DMS79 treated with DMSO at 0.1 percent for 48 hours (cell line): ENCODE results near the gene PM20D1.
"Not testable (repeated sequence)": the region's sequence is repeated elsewhere in the genome, so short reads cannot be mapped to it uniquely, and the experiment has no call there.

Experiments
- DNase-seq: peaks from one replicate; lab custom pipeline; 2025; lab: John Stamatoyannopoulos, UW

Gene PM20D1, protein sequence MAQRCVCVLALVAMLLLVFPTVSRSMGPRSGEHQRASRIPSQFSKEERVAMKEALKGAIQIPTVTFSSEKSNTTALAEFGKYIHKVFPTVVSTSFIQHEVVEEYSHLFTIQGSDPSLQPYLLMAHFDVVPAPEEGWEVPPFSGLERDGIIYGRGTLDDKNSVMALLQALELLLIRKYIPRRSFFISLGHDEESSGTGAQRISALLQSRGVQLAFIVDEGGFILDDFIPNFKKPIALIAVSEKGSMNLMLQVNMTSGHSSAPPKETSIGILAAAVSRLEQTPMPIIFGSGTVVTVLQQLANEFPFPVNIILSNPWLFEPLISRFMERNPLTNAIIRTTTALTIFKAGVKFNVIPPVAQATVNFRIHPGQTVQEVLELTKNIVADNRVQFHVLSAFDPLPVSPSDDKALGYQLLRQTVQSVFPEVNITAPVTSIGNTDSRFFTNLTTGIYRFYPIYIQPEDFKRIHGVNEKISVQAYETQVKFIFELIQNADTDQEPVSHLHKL

DNA sequence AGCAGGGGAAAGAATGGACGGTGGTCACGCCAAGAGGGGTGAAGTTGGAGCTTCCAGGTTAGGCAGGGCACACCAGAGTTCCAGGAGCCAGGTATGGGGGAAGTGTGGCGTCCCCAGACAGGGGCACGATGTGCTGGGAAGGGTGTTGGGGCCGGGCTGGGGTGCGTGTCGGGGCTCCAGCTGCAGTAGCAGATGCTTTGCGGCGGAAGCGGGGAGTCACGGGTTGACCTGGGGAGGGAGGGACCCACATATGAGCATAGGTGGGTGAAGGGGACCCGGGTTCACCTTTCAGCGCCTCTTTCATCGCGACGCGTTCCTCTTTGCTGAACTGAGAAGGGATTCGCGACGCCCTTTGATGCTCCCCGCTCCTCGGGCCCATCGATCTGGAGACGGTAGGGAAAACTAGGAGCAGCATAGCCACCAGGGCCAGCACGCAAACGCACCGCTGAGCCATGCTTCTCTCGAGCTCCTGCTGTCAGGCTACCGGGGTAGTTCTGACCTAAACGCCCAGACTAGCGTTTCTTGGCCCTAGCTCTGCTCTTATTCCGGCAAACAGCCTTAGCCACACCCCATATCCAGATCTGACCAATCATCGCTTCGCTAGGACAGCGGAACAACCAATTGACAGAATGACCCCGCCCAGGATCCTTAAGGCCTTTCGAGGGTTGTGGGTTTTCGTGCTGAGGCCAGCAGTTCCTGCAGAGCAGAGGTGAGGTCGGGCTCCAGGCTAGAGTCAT, at the start of gene PM20D1:
TSS of gene PM20D1 (minus strand) at position 514 of the 737 bp plus-strand sequence. CDS start at position 454, 60 bp downstream.
- no peak for DNase-seq

- DNase-seq = no peak
Observed at GRCh38 chr1:205896351-205896750, 46.4 kb upstream of the PM20D1 start.

DNA sequence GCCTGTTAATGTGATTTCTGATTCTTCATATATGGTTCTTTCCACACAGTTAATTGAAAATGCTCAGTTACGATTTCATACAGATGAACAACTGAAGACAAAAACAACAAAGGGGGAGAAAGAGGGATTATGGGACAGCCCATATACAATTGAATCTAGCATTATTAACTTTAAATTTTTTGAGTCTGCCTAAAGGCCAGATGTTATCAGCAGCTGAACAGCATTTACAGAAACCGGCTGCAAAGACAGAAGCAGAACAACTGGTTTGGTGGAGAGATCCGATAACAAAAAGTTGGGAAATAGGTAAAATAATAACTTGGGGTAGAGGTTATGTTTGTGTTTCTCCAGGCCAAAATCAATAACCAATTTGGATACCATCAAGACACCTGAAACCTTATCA, 44.2 kb upstream of the PM20D1 start:
- not testable (repeated sequence) for DNase-seq

GRCh38 chr1:205892175-205892574, 42.2 kb upstream of the PM20D1 start:
- not testable (repeated sequence) for DNase-seq

GRCh38 chr1:205891481-205891880, 41.5 kb upstream of the PM20D1 start:
- DNase-seq = not testable (repeated sequence)

DNA sequence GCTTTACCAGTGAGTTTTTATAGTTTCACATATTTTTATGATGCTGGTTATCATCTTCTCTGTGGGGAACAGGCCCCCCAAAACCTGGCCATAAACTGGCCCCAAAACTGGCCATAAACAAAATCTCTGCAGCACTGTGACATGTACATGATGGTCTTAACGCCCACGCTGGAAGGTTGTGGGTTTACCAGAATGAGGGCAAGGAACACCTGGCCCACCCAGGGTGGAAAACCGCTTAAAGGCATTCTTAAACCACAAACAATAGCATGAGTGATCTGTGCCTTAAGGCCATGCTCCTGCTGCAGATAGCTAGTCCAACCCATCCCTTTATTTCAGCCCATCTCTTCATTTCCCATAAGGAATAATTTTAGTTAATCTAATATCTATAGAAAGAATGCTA, 40.7 kb upstream of the PM20D1 start:
- DNase-seq = not testable (repeated sequence)

DNA sequence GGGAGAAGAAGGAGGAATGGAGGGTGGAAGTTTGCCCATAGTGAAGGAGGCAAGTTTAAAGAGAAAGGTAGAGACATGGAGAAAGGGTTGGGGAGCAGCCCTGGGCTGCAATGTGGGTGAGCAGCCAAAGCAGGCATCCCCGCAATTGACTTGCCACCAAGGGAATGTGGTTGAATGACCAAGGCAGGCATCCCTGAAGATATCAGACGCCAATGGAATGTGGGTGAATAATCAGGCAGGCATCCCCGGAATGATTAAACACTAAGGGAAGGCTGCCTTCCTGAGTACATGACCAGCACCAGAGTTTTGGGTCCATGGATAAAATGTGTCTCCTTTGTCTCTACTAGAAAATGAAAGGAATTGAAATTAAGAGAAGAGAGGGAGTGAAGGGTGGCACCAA, 39.8 kb upstream of the PM20D1 start:
- not testable (repeated sequence) for DNase-seq

DNA sequence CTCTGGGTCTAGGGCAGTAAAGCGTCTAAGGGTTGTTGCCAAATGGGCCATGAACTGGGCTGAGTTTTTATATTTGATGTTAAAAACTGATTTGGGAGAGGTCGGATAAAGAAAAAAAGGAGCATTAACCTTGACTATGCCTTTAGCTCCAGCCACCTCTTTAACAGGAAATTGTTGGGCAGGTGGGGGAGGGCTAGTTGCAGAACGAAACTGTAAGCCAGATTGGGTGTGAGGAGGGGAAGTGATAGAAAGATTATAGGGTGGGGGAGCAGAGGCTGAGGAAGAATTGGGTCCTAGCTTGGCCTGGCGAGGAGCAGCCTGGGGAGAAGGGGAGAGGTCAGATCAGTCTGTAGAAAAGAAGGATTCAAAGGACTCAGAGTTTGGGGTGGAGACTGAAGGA, 39.1 kb upstream of the PM20D1 start:
- DNase-seq = not testable (repeated sequence)

DNA sequence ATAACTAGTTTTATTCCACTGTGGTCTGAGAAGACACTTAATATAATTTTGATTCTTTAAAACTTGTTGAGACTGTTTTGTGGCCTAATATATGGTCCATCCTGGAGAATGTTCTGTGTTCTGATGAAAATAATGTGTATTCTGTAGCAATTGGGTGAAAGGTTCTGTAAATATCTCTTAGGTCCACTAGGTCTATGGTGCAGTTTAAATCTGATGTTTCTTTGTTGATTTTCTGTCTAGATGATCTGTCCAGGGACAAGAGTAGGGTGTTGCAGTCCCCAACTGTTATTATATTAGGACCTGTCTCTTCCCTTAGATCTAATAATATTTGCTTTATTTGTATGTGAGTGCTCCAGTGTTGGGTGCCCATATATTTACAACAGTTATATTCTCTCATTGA, 33.9 kb upstream of the PM20D1 start:
- no peak for DNase-seq

DNA sequence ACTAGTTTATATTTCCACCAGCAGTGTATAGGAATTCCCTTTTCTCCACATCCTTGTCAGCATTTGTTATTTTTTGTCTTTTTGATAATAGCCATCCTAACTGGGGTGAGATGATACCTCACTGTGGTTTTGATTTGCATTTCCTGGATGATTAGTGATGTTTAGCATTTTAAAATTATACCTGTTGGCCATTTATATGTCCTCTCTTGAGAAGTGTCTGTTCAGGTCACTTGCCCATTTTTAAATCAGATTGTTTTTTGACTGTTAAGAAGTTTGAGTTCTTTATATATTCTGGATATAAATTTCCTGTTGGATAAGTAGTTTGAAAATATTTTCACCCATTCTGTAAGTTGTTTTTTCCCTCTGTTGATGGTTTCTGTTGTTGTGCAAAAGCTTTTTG, 31.0 kb upstream of the PM20D1 start:
- no peak for DNase-seq

DNA sequence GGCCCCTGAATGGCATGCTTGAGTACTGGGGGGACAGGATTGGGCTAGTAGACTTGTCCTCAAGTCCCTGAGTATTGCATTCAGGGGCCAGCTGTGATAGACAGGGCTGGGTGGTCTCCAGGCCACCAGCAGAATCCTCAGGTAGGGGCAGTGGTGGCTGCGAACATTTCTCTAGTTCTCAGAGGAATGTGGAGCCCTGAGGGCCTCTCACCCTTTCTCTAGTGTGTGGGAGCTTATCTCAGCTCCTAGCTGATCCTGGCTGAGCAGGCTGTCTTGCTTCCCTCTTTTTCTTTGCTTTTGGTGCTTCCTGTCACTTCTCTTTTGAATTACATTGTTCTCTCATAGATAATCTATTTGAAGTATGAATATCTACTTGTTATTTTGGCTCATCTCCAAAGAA, 30.0 kb upstream of the PM20D1 start:
- no peak for DNase-seq

- DNase-seq = no peak
Observed at GRCh38 chr1:205878026-205878425, 28.1 kb upstream of the PM20D1 start.

- not testable (repeated sequence) for DNase-seq
Observed at GRCh38 chr1:205873148-205873547, 23.2 kb upstream of the PM20D1 start.

DNA sequence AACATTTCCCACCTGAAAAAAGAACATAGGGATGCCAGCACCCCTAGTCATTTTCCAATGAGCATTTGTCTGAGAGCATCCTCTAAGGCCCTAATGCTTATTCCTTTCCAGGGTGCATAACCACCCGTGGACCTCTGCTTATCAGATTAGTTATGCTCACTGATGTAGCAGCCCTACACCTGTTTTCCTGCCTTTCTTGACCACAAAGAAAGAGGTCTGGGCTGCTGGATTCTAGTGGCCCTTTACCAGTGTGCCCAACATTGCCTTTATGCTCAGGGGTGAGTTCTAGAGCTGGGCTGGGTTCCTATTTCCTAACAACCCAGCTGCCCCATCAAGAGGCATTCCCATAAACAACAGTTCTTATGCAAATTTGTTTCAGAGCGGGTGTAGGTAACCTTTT, 20.3 kb upstream of the PM20D1 start:
- DNase-seq = no peak

- no peak for DNase-seq
Observed at GRCh38 chr1:205861540-205861939, 11.6 kb upstream of the PM20D1 start.

DNA sequence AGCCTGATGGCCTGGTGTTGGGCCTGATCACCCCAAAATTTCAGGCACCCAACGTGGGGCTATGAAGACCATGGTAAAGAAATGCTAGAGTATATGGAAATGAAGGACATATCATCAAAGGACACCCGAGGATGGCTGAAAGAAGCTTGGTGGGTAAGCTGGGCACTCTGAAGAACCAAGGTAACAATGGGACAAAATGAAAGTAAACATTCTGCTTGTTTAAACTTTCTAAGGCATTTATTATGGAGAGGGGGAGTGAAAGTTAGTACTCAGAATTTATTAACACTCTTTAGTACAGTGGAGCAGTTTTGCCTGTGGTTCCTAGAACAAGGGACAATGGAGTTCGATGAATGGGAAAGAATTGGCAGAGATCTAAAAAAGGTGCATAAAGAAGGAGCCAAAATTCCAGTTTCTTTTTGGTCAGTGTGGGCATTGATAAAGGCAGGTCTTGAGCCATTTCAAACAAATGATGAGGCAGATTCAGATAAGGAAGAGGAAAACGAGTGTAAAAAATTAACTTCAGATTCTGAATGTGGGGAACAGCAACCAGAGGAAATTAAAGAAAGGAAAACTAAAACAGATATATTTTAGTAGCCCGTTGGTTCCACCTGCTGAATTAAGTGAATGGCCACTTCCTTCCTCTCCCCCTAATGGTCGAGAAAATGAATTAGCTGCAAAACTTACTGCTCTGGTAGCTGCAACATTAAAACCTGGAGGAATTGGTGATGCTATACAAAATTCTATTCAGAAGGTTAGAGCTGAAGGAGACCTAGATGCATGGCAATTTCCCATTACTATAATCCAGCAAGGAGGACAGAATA, 8.4 kb upstream of the PM20D1 start:
- DNase-seq = no peak

DNA sequence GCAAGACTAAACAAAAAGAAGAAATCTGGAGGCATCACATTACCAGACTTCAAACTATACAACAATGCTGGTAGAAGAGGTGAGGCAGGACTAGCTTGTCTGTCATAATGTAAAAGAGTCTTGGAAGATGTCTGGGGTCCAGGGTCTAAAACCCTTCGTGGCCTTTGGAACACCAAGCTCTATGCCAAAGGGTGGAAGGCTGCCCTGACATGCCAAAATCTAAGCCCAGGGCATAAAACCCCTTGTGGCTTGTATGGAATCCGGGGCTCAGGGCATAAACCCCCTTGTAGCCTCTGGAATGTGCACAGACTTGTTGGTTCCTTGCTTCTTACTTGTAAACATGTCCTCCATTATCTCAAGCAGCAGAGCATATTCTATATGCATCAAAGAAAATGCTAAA, 7.6 kb upstream of the PM20D1 start:
- DNase-seq = not testable (repeated sequence)

GRCh38 chr1:205856433-205856832, 6.5 kb upstream of the PM20D1 start:
- DNase-seq = no peak

- no peak for DNase-seq
Observed at GRCh38 chr1:205852969-205853368, 3.0 kb upstream of the PM20D1 start.

- no peak for DNase-seq
Observed at GRCh38 chr1:205851993-205852392, 2.1 kb upstream of the PM20D1 start.

GRCh38 chr1:205843036-205843859, 6.7 kb downstream of the PM20D1 start:
- DNase-seq = peak; percentile 22
